Effector memory CD8-positive, alpha-beta T cell (primary cell): ENCODE data around the gene GLIPR1L1.

Source experiments
- ATAC-seq: fragments of 150-1000 bp; cut with Tn5 transposase; replicated peaks from 2 replicates; pipeline ENCODE4 v1.10.0; 2021; ENCODE audit warnings: mild to moderate bottlenecking, moderate library complexity
- DNase-seq, 3 experiments: peaks; one replicate each; pipeline ENCODE4 v3.0.0; 2021
- H3K27ac Mint-ChIP-seq, 2 donors: one replicate each; pipeline ENCODE4 v1.8.0; 2022; ENCODE audit warnings: mild to moderate bottlenecking in 2 of 2, mixed read lengths in 2 of 2, moderate library complexity in 2 of 2
- H3K27me3 Mint-ChIP-seq, 2 donors: one replicate each; pipeline ENCODE4 v1.8.0; 2022; ENCODE audit warnings: mixed read lengths in 2 of 2
- H3K36me3 Mint-ChIP-seq: one replicate; pipeline ENCODE4 v1.8.0; 2022; ENCODE audit warnings: mild to moderate bottlenecking, moderate library complexity, mixed read lengths; ENCODE audit not compliant: insufficient read depth
- H3K4me1 Mint-ChIP-seq, 2 donors: one replicate each; pipeline ENCODE4 v1.8.0; 2022; ENCODE audit warnings: low read depth in 2 of 2, mixed read lengths in 2 of 2
- H3K4me3 Mint-ChIP-seq, 2 donors: one replicate each; pipeline ENCODE4 v1.8.0; 2022; ENCODE audit warnings: mild to moderate bottlenecking in 2 of 2, mixed read lengths in 2 of 2, moderate library complexity in 2 of 2
- H3K9me3 Mint-ChIP-seq, 2 donors: one replicate each; pipeline ENCODE4 v1.8.0; 2022; ENCODE audit warnings: mixed read lengths in 2 of 2
- total RNA-seq, 9 experiments: gene quantifications; one replicate each; lab custom pipeline; 2026; lab: John Stamatoyannopoulos, UW

Gene GLIPR1L1
- total RNA-seq, result 0 reads per million in 9 experiments

- no peak within 1 kb of the TSS for H3K27ac Mint-ChIP-seq
- H3K9me3 Mint-ChIP-seq, result no peaks in the 10 kb centered on the region
- peaks cover 16 to 18% of the 10 kb centered on the region in 2 donors for H3K27me3 Mint-ChIP-seq
- DNase-seq (peak; percentile 75 to 82 (median 79)), ATAC-seq (peak; percentile 79)
- H3K4me1 Mint-ChIP-seq, result peaks cover 16 to 18% of the 10 kb centered on the region in 2 donors
- peak within 1 kb of the TSS; percentile 62 to 75 for H3K4me3 Mint-ChIP-seq
- no peaks in the 10 kb centered on the region for H3K36me3 Mint-ChIP-seq
These were observed at the start of gene GLIPR1L1 for GRCh38 chr12:75334384-75335030. GLIPR1L1 (plus strand) TSS chr12:75334670; CDS start chr12:75334729, 59 bp downstream.

- H3K4me1 Mint-ChIP-seq, result no peaks in the 10 kb centered on the region
- H3K9me3 Mint-ChIP-seq, result no peaks in the 10 kb centered on the region
- no peak overlapping the region for H3K27ac Mint-ChIP-seq
- H3K4me3 Mint-ChIP-seq, result no peak overlapping the region
- no peaks in the 10 kb centered on the region for H3K27me3 Mint-ChIP-seq
- ATAC-seq (no peak), DNase-seq (no peak)
- no peaks in the 10 kb centered on the region for H3K36me3 Mint-ChIP-seq
These were observed 45.6 kb upstream of the GLIPR1L1 start for GRCh38 chr12:75288860-75289259.

- ATAC-seq, result no peak
- Mint-ChIP-seq H3K9me3 (no peaks in the 10 kb centered on the region), H3K4me3 (no peak overlapping the region), H3K27ac (no peak overlapping the region), H3K27me3 (no peaks in the 10 kb centered on the region), H3K36me3 (no peaks in the 10 kb centered on the region), H3K4me1 (no peaks in the 10 kb centered on the region)
- no peak for DNase-seq
These were observed 44.7 kb upstream of the GLIPR1L1 start for GRCh38 chr12:75289753-75290152.

- H3K27ac Mint-ChIP-seq, result no peak overlapping the region
- H3K36me3 Mint-ChIP-seq, result no peaks in the 10 kb centered on the region
These were observed 43.5 kb upstream of the GLIPR1L1 start for GRCh38 chr12:75291014-75291413.

GRCh38 chr12:75294336-75294735 is 40.1 kb upstream of the GLIPR1L1 start:
- ATAC-seq (no peak), DNase-seq (no peak)
- Mint-ChIP-seq H3K4me1 (no peaks in the 10 kb centered on the region), H3K27me3 (no peaks in the 10 kb centered on the region), H3K36me3 (no peaks in the 10 kb centered on the region), H3K9me3 (no peaks in the 10 kb centered on the region), H3K4me3 (no peak overlapping the region), H3K27ac (no peak overlapping the region)

More at GRCh38 chr12:75291014-75291413, 43.5 kb upstream of the GLIPR1L1 start:
- Mint-ChIP-seq H3K27me3 (no peaks in the 10 kb centered on the region), H3K4me3 (no peak overlapping the region), H3K9me3 (no peaks in the 10 kb centered on the region), H3K4me1 (no peaks in the 10 kb centered on the region)
- ATAC-seq (no peak), DNase-seq (no peak)

- no peak overlapping the region for H3K4me3 Mint-ChIP-seq
- H3K36me3 Mint-ChIP-seq, result no peaks in the 10 kb centered on the region
- no peaks in the 10 kb centered on the region for H3K9me3 Mint-ChIP-seq
- ATAC-seq (no peak), DNase-seq (no peak)
- H3K27me3 Mint-ChIP-seq, result no peaks in the 10 kb centered on the region
- no peak overlapping the region for H3K27ac Mint-ChIP-seq
- H3K4me1 Mint-ChIP-seq, result no peaks in the 10 kb centered on the region
These were observed 39.7 kb upstream of the GLIPR1L1 start for GRCh38 chr12:75294797-75295196.

GRCh38 chr12:75302225-75302624 is 32.2 kb upstream of the GLIPR1L1 start:
- DNase-seq (no peak), ATAC-seq (no peak)
- Mint-ChIP-seq H3K27ac (no peak overlapping the region), H3K27me3 (no peaks in the 10 kb centered on the region), H3K4me1 (no peaks in the 10 kb centered on the region), H3K36me3 (no peaks in the 10 kb centered on the region), H3K9me3 (no peaks in the 10 kb centered on the region), H3K4me3 (no peak overlapping the region)

- Mint-ChIP-seq H3K4me1 (no peaks in the 10 kb centered on the region), H3K36me3 (no peaks in the 10 kb centered on the region), H3K27me3 (no peaks in the 10 kb centered on the region), H3K4me3 (no peak overlapping the region), H3K27ac (no peak overlapping the region), H3K9me3 (no peaks in the 10 kb centered on the region)
- ATAC-seq (no peak), DNase-seq (no peak)
These were observed 31.7 kb upstream of the GLIPR1L1 start for GRCh38 chr12:75302781-75303180.

- Mint-ChIP-seq H3K9me3 (no peaks in the 10 kb centered on the region), H3K4me1 (no peaks in the 10 kb centered on the region), H3K36me3 (no peaks in the 10 kb centered on the region), H3K27ac (no peak overlapping the region), H3K4me3 (no peak overlapping the region), H3K27me3 (no peaks in the 10 kb centered on the region)
- DNase-seq (no peak), ATAC-seq (no peak)
These were observed 28.8 kb upstream of the GLIPR1L1 start for GRCh38 chr12:75305412-75306332.

GRCh38 chr12:75308279-75308678 is 26.2 kb upstream of the GLIPR1L1 start:
- Mint-ChIP-seq H3K27ac (no peak overlapping the region), H3K4me1 (no peaks in the 10 kb centered on the region), H3K27me3 (no peaks in the 10 kb centered on the region), H3K4me3 (no peak overlapping the region), H3K9me3 (no peaks in the 10 kb centered on the region), H3K36me3 (no peaks in the 10 kb centered on the region)
- ATAC-seq, result no peak
- no peak for DNase-seq

GRCh38 chr12:75311369-75311768 is 23.1 kb upstream of the GLIPR1L1 start:
- ATAC-seq (no peak), DNase-seq (no peak)
- Mint-ChIP-seq H3K27ac (no peak overlapping the region), H3K4me1 (no peaks in the 10 kb centered on the region), H3K27me3 (no peaks in the 10 kb centered on the region), H3K4me3 (no peak overlapping the region), H3K36me3 (no peaks in the 10 kb centered on the region), H3K9me3 (no peaks in the 10 kb centered on the region)

- Mint-ChIP-seq H3K9me3 (no peaks in the 10 kb centered on the region), H3K27ac (no peak overlapping the region), H3K4me1 (no peaks in the 10 kb centered on the region), H3K27me3 (peaks cover 9 to 11% of the 10 kb centered on the region in 2 donors), H3K4me3 (no peak overlapping the region), H3K36me3 (no peaks in the 10 kb centered on the region)
- no peak for ATAC-seq
- DNase-seq, result no peak
These were observed 19.0 kb upstream of the GLIPR1L1 start for GRCh38 chr12:75315518-75315917.

GRCh38 chr12:75317784-75318183 is 16.7 kb upstream of the GLIPR1L1 start:
- H3K4me1 Mint-ChIP-seq, result no peaks in the 10 kb centered on the region
- peaks cover 9 to 11% of the 10 kb centered on the region in 2 donors for H3K27me3 Mint-ChIP-seq
- H3K27ac Mint-ChIP-seq, result no peak overlapping the region
- no peak for DNase-seq
- no peaks in the 10 kb centered on the region for H3K9me3 Mint-ChIP-seq
- ATAC-seq, result no peak
- H3K4me3 Mint-ChIP-seq, result no peak overlapping the region
- H3K36me3 Mint-ChIP-seq, result no peaks in the 10 kb centered on the region

GRCh38 chr12:75322464-75322863 is 12.0 kb upstream of the GLIPR1L1 start:
- Mint-ChIP-seq H3K4me1 (no peaks in the 10 kb centered on the region), H3K9me3 (no peaks in the 10 kb centered on the region), H3K4me3 (no peak overlapping the region), H3K36me3 (no peaks in the 10 kb centered on the region), H3K27ac (no peak overlapping the region), H3K27me3 (peaks cover 11 to 18% of the 10 kb centered on the region in 2 donors)
- no peak for ATAC-seq
- no peak for DNase-seq
